Upper lobe of right lung (tissue), 1 donor: ENCODE measurements around the gene SALL2. TPM values are rescaled to one million over a fixed set of nuclear protein-coding genes. Genes with fewer than 3 reads are reported as not detected.

Experiments used
- ATAC-seq: fragments of 200-7000 bp; cut with Tn5 transposase; one replicate; pipeline ENCODE4 v1.9.1; 2020; ENCODE audit warnings: mild to moderate bottlenecking, moderate library complexity
- DNase-seq: peaks from one replicate; pipeline ENCODE4 v3.0.0-alpha.2; 2020
- H3K27ac ChIP-seq: fragments of 200-600 bp; one replicate; pipeline ENCODE4 v1.8.0; 2022
- H3K27me3 ChIP-seq: fragments of 200-600 bp; one replicate; pipeline ENCODE4 v1.8.0; 2022; ENCODE audit warnings: mild to moderate bottlenecking
- H3K36me3 ChIP-seq: fragments of 200-600 bp; one replicate; pipeline ENCODE4 v1.8.0; 2022
- H3K4me1 ChIP-seq: fragments of 200-600 bp; one replicate; pipeline ENCODE4 v1.8.0; 2022
- H3K4me3 ChIP-seq: fragments of 200-600 bp; one replicate; pipeline ENCODE4 v1.8.0; 2022; ENCODE audit warnings: mild to moderate bottlenecking
- H3K9me3 ChIP-seq: fragments of 200-600 bp; one replicate; pipeline ENCODE4 v1.8.0; 2022
- CTCF ChIP-seq: fragments of 200-600 bp; IDR thresholded peaks from one replicate; pipeline ENCODE4 v1.8.0; 2022; ENCODE audit warnings: antibody characterized with exemption
- intact Hi-C: fragments of 100-400 bp; cut with DNase I; formaldehyde crosslinking; loops from one replicate; pipeline ENCODE4 v1.11.0; 2022
- long read RNA-seq: library from polyadenylated mRNA; unstranded; transcript quantifications from one replicate; pipeline ENCODE4 v2.0.0, GENCODE V29; 2021
- total RNA-seq: library from RNA; stranded (reverse); fragmentation: NEBNext Ultra II Directional; extraction: Animal tissue kit (Norgen Biotek cat#: 25700); gene quantifications from one replicate; pipeline ENCODE4 v1.2.1, GENCODE V29; 2021
- donor health status: DM: no; HTN: yes; CAD: no; lungs with severe emphysema.

The SALL2 gene
- 8.1 TPM for total RNA-seq
- long read RNA-seq, partial matches to known transcripts = 0 of 6 reads
- long read RNA-seq, other reads (novel, unspliced or antisense) = 6 of 6 reads

- no peak for TF ChIP-seq CTCF
- ATAC-seq (peak; percentile 92), DNase-seq (peak; percentile 89)
- Histone ChIP-seq H3K27ac (no peak within 1 kb of the TSS), H3K27me3 (no peaks in the 10 kb centered on the region), H3K4me1 (peaks cover 6% of the 10 kb centered on the region), H3K4me3 (peak within 1 kb of the TSS; percentile 62), H3K36me3 (no peaks in the 10 kb centered on the region), H3K9me3 (no peaks in the 10 kb centered on the region)
- intact Hi-C loops = no loop called here
Measured at GRCh38 chr14:21525962-21526671, at the start of gene SALL2. TSS of gene SALL2 (minus strand) at chr14:21526346. CDS start at chr14:21526127, 219 bp downstream.

DNA sequence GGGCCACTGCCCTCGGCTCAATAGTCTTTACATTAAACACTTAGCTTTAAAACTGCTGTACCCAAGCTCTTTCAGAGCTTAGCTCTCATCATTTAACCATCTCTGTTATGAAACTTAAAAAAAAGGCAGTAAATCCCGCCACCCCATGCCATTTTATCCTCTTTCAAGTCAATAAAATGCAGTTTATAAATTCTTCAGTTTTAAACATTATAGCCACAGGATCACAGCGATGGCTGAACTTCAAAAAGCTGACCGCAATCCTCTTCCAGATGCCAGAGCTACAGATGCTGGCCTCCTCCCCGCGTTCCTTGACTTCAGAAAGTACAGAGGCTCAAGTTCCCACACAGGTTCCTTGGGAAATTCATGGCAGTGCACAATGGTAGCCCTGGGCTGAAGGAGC lies 49.5 kb upstream of the SALL2 start:
- Histone ChIP-seq H3K27ac (no peak overlapping the region), H3K27me3 (peaks cover 6% of the 10 kb centered on the region), H3K4me3 (no peak overlapping the region), H3K9me3 (peaks cover 5% of the 10 kb centered on the region), H3K4me1 (no peaks in the 10 kb centered on the region), H3K36me3 (no peaks in the 10 kb centered on the region)
- DNase-seq = no peak
- no peak for TF ChIP-seq CTCF
- no peak for ATAC-seq
- intact Hi-C loops = no loop called here

GRCh38 chr14:21572604-21573003 lies 46.5 kb upstream of the SALL2 start:
- Histone ChIP-seq H3K4me3 (no peak overlapping the region), H3K27ac (no peak overlapping the region), H3K9me3 (peaks cover 5% of the 10 kb centered on the region), H3K36me3 (no peaks in the 10 kb centered on the region), H3K4me1 (no peaks in the 10 kb centered on the region), H3K27me3 (no peaks in the 10 kb centered on the region)
- intact Hi-C loops = no loop called here
- no peak for DNase-seq
- no peak for ATAC-seq
- TF ChIP-seq CTCF = no peak

DNA sequence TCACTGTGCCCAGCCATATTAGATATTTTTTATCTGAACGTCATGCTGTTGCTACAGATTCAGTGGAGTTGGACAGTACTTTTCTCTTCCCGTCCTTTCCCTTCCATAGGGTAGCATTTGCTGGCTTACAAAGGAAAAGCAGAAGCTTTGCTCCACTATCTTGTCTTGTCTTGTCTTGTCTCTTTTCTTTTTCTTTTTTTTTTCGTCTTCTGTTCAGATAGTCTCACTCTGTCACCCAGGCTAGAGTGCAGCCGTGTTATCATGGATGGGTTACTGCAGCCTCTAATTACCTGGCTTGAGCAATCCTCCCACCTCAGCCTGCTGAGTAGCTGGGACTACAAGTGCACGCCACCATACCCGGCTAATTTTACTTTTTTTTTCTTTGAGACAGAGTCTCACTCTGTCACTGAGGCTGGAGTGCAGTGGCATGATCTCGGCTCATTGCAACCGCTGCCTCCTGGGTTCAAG lies 32.6 kb upstream of the SALL2 start:
- Histone ChIP-seq H3K27ac (no peak overlapping the region), H3K9me3 (no peaks in the 10 kb centered on the region), H3K4me3 (no peak overlapping the region), H3K27me3 (no peaks in the 10 kb centered on the region), H3K36me3 (no peaks in the 10 kb centered on the region), H3K4me1 (peaks cover 5% of the 10 kb centered on the region)
- intact Hi-C loops = no loop called here
- DNase-seq = no peak
- TF ChIP-seq CTCF = no peak
- ATAC-seq = no peak

DNA sequence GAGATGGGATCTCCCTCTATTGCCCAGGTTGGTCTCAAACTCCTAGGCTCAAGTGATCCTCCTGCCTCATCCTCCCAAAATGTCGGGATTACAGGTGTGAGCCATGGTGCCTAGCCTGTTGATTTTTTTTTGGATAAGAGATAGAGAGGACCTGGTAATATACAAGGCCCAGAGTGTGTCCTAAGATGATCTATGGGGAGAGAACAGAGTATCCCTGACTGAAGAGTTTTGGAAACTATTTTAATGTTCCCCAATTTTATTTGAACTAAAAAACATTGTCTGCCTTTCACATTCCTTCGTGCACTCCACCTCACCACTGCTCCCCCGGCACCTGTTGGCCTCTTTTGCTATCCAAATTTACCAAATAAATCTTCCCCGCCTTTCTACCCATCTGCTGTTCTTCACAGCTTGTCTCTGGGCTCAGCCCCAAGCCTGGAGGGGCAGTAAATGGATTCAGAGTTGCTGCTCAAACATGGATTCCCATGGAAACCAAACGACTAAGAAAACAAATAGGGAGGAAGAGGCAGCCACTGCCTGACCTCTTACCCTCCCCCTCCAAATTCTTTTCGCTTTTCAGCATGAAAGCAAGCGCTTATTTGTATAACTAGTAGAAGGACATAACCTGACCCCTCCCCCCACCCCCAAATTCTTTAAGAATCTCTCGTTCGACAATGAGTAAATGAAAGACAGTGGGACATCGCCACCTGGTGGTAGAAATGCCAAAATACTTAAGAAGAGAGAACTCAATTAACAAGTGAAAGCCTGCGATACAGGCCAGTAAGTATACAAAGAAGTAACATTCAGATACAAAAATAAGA lies 31.1 kb upstream of the SALL2 start:
- H3K4me3 ChIP-seq = peak overlapping the region; percentile 35
- H3K27me3 ChIP-seq = no peaks in the 10 kb centered on the region
- no peaks in the 10 kb centered on the region for H3K36me3 ChIP-seq
- H3K4me1 ChIP-seq = peaks cover 5% of the 10 kb centered on the region
- peak; percentile 91 for ATAC-seq
- H3K9me3 ChIP-seq = no peaks in the 10 kb centered on the region
- intact Hi-C loops = no loop called here
- TF ChIP-seq CTCF = peak; percentile 74
- DNase-seq = peak; percentile 72
- peak overlapping the region; percentile 86 for H3K27ac ChIP-seq
